ENCODE data around the gene ITGAL. TPM values are rescaled to one million over a fixed set of nuclear protein-coding genes. Genes with fewer than 3 reads are reported as not detected.
"Not testable (repeated sequence)": the region's sequence is repeated elsewhere in the genome, so short reads cannot be mapped to it uniquely, and the experiment has no call there.

Gene ITGAL
- total RNA-seq, 1 experiment from 2014 or later = not detected

GRCh38 chr16:30539000-30539964 lies 66.7 kb downstream of the ITGAL start:
- Histone ChIP-seq H3K36me3 (ENCODE audit: insufficient read depth, low read length, poor library complexity, severe bottlenecking) (no peaks in the 10 kb centered on the region), H3K27me3 (replicated peaks; ENCODE audit: insufficient read depth, low read depth, low read length, poor library complexity) (no peaks in the 10 kb centered on the region), H3K9me3 (ENCODE audit: low read depth, low read length, poor library complexity, severe bottlenecking) (no peaks in the 10 kb centered on the region), H3K27ac (ENCODE audit: low read depth, low read length, poor library complexity, severe bottlenecking) (no peak overlapping the region), H3K4me3 (ENCODE audit: low read depth, low read length, poor library complexity, severe bottlenecking) (no peak overlapping the region), H3K4me1 (ENCODE audit: insufficient read depth, low read length, poor library complexity, severe bottlenecking) (peaks cover 9% of the 10 kb centered on the region)
- BruUV-seq (replicated peaks) = no TSS peak
- intact Hi-C loops (cut with micrococcal nuclease; ENCODE audit: unreplicated experiment) = no loop called here
- TF ChIP-seq EZH2 (IDR thresholded peaks at IDR 0.05; ENCODE audit: borderline replicate concordance, low read depth, low read length, poor library complexity, severe bottlenecking) = no peak
- TF ChIP-seq, protein P1, sequence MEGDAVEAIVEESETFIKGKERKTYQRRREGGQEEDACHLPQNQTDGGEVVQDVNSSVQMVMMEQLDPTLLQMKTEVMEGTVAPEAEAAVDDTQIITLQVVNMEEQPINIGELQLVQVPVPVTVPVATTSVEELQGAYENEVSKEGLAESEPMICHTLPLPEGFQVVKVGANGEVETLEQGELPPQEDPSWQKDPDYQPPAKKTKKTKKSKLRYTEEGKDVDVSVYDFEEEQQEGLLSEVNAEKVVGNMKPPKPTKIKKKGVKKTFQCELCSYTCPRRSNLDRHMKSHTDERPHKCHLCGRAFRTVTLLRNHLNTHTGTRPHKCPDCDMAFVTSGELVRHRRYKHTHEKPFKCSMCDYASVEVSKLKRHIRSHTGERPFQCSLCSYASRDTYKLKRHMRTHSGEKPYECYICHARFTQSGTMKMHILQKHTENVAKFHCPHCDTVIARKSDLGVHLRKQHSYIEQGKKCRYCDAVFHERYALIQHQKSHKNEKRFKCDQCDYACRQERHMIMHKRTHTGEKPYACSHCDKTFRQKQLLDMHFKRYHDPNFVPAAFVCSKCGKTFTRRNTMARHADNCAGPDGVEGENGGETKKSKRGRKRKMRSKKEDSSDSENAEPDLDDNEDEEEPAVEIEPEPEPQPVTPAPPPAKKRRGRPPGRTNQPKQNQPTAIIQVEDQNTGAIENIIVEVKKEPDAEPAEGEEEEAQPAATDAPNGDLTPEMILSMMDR (conservative IDR thresholded peaks at IDR 0.05; ENCODE audit: low read depth, low read length) = no peak
- ChIA-PET POLR2A (ENCODE audit: low non-redundant PET) (no interaction called here), CTCF (no interaction called here)
- DNase-seq (ENCODE audit: low spot score) = no peak

DNA sequence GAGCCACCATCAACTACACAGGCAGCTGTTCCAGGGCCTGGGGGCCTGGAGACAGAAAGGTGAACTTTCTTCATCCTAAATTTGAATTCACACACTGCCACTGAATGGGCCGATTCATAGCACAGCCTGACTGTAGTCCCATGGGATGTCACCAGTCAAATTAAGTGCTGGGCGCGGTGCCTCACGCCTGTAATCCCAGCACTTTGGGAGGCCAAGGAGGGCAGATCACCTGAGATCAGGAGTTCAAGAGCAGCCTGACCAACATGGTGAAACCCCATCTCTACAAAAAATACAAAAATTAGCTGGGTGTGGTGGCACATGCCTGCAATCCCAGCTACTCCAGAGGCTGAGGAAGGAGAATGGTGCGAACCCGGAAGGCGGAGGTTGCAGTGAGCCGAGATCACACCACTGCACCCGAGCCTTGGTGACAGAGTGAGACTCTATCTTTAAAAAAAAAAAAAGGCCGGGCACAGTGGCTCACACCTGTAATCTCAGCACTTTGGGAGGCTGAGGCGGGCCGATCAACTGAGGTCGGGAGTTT lies 67.5 kb downstream of the ITGAL start:
- H3K9me3 ChIP-seq (ENCODE audit: low read depth, low read length, poor library complexity, severe bottlenecking); BruUV-seq (replicated peaks); intact Hi-C loops (cut with micrococcal nuclease; ENCODE audit: unreplicated experiment); DNase-seq (ENCODE audit: low spot score); H3K4me1 ChIP-seq (ENCODE audit: insufficient read depth, low read length, poor library complexity, severe bottlenecking); CTCF ChIA-PET; H3K4me3 ChIP-seq (ENCODE audit: low read depth, low read length, poor library complexity, severe bottlenecking); H3K27ac ChIP-seq (ENCODE audit: low read depth, low read length, poor library complexity, severe bottlenecking); POLR2A ChIA-PET (ENCODE audit: low non-redundant PET); H3K27me3 ChIP-seq (replicated peaks; ENCODE audit: insufficient read depth, low read depth, low read length, poor library complexity); H3K36me3 ChIP-seq (ENCODE audit: insufficient read depth, low read length, poor library complexity, severe bottlenecking): not testable (repeated sequence)

DNA sequence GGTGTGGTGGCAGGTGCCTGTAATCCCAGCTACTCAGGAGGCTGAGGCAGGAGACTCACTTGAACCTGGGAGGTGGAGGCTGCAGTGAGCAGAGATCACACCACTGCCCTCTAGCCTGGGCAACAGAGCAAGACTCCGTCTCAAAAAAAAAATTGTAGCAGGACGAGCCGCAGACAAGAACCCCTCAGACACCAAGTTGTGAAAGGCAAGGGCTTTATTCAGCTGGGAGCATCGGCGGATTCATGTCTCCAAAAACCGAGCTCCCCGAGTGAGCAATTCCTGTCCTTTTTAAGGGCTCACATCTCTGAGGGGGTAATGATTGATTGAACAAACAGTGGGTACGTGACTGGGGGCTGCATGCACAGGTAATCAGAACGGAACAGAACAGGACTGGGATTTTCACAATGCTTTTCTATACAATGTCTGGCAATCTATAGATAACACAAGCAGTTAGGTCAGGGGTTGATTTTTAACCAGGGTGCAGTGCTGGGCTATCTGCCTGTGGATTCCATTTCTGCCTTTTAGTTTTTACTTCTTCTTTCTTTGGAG lies 68.4 kb downstream of the ITGAL start:
- intact Hi-C loops (cut with micrococcal nuclease; ENCODE audit: unreplicated experiment); H3K9me3 ChIP-seq (ENCODE audit: low read depth, low read length, poor library complexity, severe bottlenecking); H3K27ac ChIP-seq (ENCODE audit: low read depth, low read length, poor library complexity, severe bottlenecking); POLR2A ChIA-PET (ENCODE audit: low non-redundant PET); H3K4me3 ChIP-seq (ENCODE audit: low read depth, low read length, poor library complexity, severe bottlenecking); H3K36me3 ChIP-seq (ENCODE audit: insufficient read depth, low read length, poor library complexity, severe bottlenecking); BruUV-seq (replicated peaks); H3K27me3 ChIP-seq (replicated peaks; ENCODE audit: insufficient read depth, low read depth, low read length, poor library complexity); CTCF ChIA-PET; H3K4me1 ChIP-seq (ENCODE audit: insufficient read depth, low read length, poor library complexity, severe bottlenecking); DNase-seq (ENCODE audit: low spot score): not testable (repeated sequence)

DNA sequence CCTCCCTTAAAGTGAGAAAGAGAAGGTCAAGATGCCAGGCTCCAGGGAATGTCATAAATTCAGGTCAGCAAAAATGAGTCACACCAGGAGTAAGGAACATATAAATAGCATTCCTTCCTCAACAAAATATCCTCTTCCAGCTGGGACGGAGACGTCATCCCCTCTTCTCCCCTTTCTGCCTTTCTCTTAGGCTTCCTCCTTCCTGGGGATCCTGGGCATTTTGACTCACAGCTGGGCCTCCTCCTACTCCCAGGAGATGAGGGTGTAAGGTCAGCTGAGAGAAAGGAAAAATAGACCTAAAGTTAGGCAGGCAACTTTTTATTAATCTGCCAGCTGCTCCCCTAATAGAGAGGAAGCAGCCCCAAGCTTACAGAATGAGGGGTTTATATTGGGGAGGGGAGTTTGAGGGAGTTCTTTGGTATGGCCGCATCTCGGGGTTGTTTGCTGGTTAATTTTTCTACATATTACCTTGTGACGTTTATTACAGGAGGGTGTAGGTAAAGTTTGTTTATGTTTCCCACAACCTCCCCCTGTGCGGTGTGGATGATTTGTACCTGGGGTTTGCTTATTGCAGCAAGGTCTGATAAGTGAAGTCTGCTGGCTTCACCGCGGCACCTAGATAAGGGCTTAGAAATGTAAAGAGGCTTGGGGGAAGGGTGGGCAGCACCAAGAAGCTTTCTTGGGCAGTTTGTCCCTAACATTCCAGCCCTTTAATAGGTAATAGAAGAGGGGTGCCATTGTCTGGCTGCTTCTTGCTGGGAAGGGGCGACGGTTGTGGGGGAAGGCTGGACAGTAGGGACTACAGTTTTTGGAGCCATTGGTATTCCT lies 69.2 kb downstream of the ITGAL start:
- DNase-seq (ENCODE audit: low spot score) = no peak
- Histone ChIP-seq H3K4me3 (ENCODE audit: low read depth, low read length, poor library complexity, severe bottlenecking) (no peak overlapping the region), H3K36me3 (ENCODE audit: insufficient read depth, low read length, poor library complexity, severe bottlenecking) (no peaks in the 10 kb centered on the region), H3K4me1 (ENCODE audit: insufficient read depth, low read length, poor library complexity, severe bottlenecking) (no peaks in the 10 kb centered on the region), H3K27me3 (replicated peaks; ENCODE audit: insufficient read depth, low read depth, low read length, poor library complexity) (no peaks in the 10 kb centered on the region), H3K27ac (ENCODE audit: low read depth, low read length, poor library complexity, severe bottlenecking) (no peak overlapping the region), H3K9me3 (ENCODE audit: low read depth, low read length, poor library complexity, severe bottlenecking) (no peaks in the 10 kb centered on the region)
- POLR2A ChIA-PET (ENCODE audit: low non-redundant PET) = no interaction called here
- intact Hi-C loops (cut with micrococcal nuclease; ENCODE audit: unreplicated experiment) = no loop called here
- TF ChIP-seq, protein P1 (conservative IDR thresholded peaks at IDR 0.05; ENCODE audit: low read depth, low read length) = no peak
- no peak for TF ChIP-seq EZH2 (IDR thresholded peaks at IDR 0.05; ENCODE audit: borderline replicate concordance, low read depth, low read length, poor library complexity, severe bottlenecking)
- CTCF ChIA-PET = no interaction called here
- no TSS peak for BruUV-seq (replicated peaks)

Data from A673 (cell line).